Erythroblast (primary cell): ENCODE data around the gene TIPRL.

Source experiments
- GATA1 ChIP-seq: IDR thresholded peaks from 2 replicates; pipeline ENCODE4 v1.6.1; 2011; ENCODE audit warnings: low read depth, mild to moderate bottlenecking, control low read depth, low read length, moderate library complexity
- POLR2A ChIP-seq: IDR thresholded peaks from 2 replicates; pipeline ENCODE4 v1.6.1; 2011; ENCODE audit warnings: mild to moderate bottlenecking, low read length

- TF ChIP-seq POLR2A (no peak), GATA1 (no peak)
Observed at GRCh38 chr1:168163670-168164069, 15.1 kb upstream of the TIPRL start.
